H1 (cell line): ENCODE measurements around the gene HDAC7. TPM values are rescaled to one million over a fixed set of nuclear protein-coding genes. Genes with fewer than 3 reads are reported as not detected.

ENCODE experiments used
- CTCF ChIA-PET: fragments of 300-600 bp; sonication (Branson Sonifier 250); formaldehyde crosslinking; loops from one replicate; lab custom pipeline; 2021; ENCODE audit not compliant: partially characterized antibody; lab: Charles Lee
- POLR2A ChIA-PET: fragments of 300-600 bp; sonication (Branson Sonifier 250); formaldehyde crosslinking; loops from one replicate; lab custom pipeline; 2021; ENCODE audit warnings: inconsistent platforms; ENCODE audit not compliant: partially characterized antibody; lab: Charles Lee
- DNase-seq, 2 experiments: peaks; one replicate each; pipeline versions ENCODE4 v3.0.0 to v3.0.0-alpha.2; 2010 to 2022; ENCODE audit warnings: low spot score in 2 of 2, low read depth in 1 of 2, mixed read lengths in 1 of 2
- FAIRE-seq: peaks from 2 replicates; lab custom pipeline; 2011; peaks lifted over from hg19 to GRCh38; lab: Jason Lieb, UNC
- H2AFZ ChIP-seq: 2 replicates; pipeline ENCODE4 v1.8.1; 2012; ENCODE audit warnings: low read length, inconsistent platforms
- H2AK5ac ChIP-seq: 2 replicates; pipeline ENCODE4 v1.6.1; 2013; ENCODE audit warnings: low read depth, low read length
- H2BK120ac ChIP-seq: replicated peaks from 2 replicates; pipeline ENCODE3; 2013; ENCODE audit warnings: low read depth, low read length, inconsistent platforms
- H2BK12ac ChIP-seq: 2 replicates; pipeline ENCODE4 v1.6.1; 2013; ENCODE audit warnings: low read depth, low read length
- H2BK15ac ChIP-seq: 2 replicates; pipeline ENCODE4 v1.6.1; 2013; ENCODE audit warnings: low read length
- H2BK20ac ChIP-seq: 2 replicates; pipeline ENCODE4 v1.6.1; 2013; ENCODE audit warnings: low read length
- H2BK5ac ChIP-seq: 2 replicates; pipeline ENCODE4 v1.6.1; 2013; ENCODE audit warnings: low read depth, low read length
- H3K14ac ChIP-seq: 2 replicates; pipeline ENCODE4 v1.6.1; 2013; ENCODE audit warnings: inconsistent platforms; ENCODE audit not compliant: insufficient read length
- H3K18ac ChIP-seq: 2 replicates; pipeline ENCODE4 v1.6.1; 2013; ENCODE audit warnings: low read length; ENCODE audit errors: extremely low read depth
- H3K23ac ChIP-seq: 2 replicates; pipeline ENCODE4 v1.6.1; 2013; ENCODE audit warnings: inconsistent platforms; ENCODE audit not compliant: insufficient read length
- H3K23me2 ChIP-seq: 2 replicates; pipeline ENCODE4 v1.6.1; 2013; ENCODE audit warnings: low read depth, low read length
- H3K27ac ChIP-seq: 2 replicates; pipeline ENCODE4 v1.6.1; 2011; ENCODE audit warnings: low read depth, low read length, inconsistent platforms
- H3K27me3 ChIP-seq, 4 experiments: replicated peaks in 1 of 4; 1 replicate in 1 of 4; 2 replicates in 3 of 4; pipeline versions ENCODE4 v1.6.1 to v1.8.1; 2011 to 2013; ENCODE audit warnings: low read length in 3 of 4, mild to moderate bottlenecking in 3 of 4, inconsistent platforms in 2 of 4, mixed read lengths in 2 of 4, moderate library complexity in 1 of 4; ENCODE audit not compliant: control insufficient read depth in 3 of 4, insufficient read depth in 3 of 4; ENCODE audit errors: extremely low read depth in 1 of 4
- H3K36me3 ChIP-seq, 4 experiments: 2 replicates each; pipeline versions ENCODE4 v1.6.1 to v1.8.1; 2011 to 2013; ENCODE audit warnings: mild to moderate bottlenecking in 4 of 4, low read length in 3 of 4, moderate library complexity in 2 of 4, control low read depth in 1 of 4, inconsistent platforms in 1 of 4; ENCODE audit not compliant: insufficient read depth in 4 of 4, control insufficient read depth in 2 of 4
- H3K4ac ChIP-seq: replicated peaks from 2 replicates; pipeline ENCODE3; 2013; ENCODE audit warnings: low read length, low read depth, mixed read lengths, inconsistent platforms; ENCODE audit not compliant: insufficient read length
- H3K4me1 ChIP-seq, 4 experiments: replicated peaks in 1 of 4; 1 replicate in 1 of 4; 2 replicates in 3 of 4; pipeline versions ENCODE4 v1.6.1 to v1.8.1; 2011 to 2013; ENCODE audit warnings: low read length in 3 of 4, inconsistent platforms in 2 of 4, mixed read lengths in 1 of 4; ENCODE audit not compliant: insufficient read depth in 4 of 4, control insufficient read depth in 3 of 4
- H3K4me2 ChIP-seq, 2 experiments: 2 replicates each; pipeline versions ENCODE4 v1.6.1 to v1.8.1; 2011 to 2013; ENCODE audit warnings: low read depth in 2 of 2, low read length in 2 of 2, control low read depth in 1 of 2, inconsistent platforms in 1 of 2, mild to moderate bottlenecking in 1 of 2; ENCODE audit not compliant: insufficient read depth in 1 of 2
- H3K4me3 ChIP-seq, 4 experiments: fragments of 200-600, 300-600 bp in 1 of 4; sonication (generic), shearing (Covaris generic), sonication (Bioruptor Twin) in 1 of 4; 2 replicates each; pipeline versions ENCODE4 v1.5.1 to v1.8.1; 2011 to 2016; ENCODE audit warnings: low read length in 4 of 4, low read depth in 3 of 4, control low read depth in 2 of 4, inconsistent platforms in 2 of 4, mild to moderate bottlenecking in 2 of 4, mixed read lengths in 1 of 4, moderate library complexity in 1 of 4; ENCODE audit not compliant: insufficient read depth in 2 of 4; ENCODE audit errors: extremely low read depth in 1 of 4
- H3K56ac ChIP-seq: replicated peaks from 2 replicates; pipeline ENCODE3; 2013; ENCODE audit warnings: low read depth, mild to moderate bottlenecking, mixed read lengths, low read length, inconsistent platforms; ENCODE audit not compliant: insufficient read length
- H3K79me1 ChIP-seq: 2 replicates; pipeline ENCODE4 v1.6.1; 2013; ENCODE audit warnings: low read depth, low read length, control low read depth
- H3K79me2 ChIP-seq, 2 experiments: 2 replicates each; pipeline versions ENCODE4 v1.6.1 to v1.8.1; 2012 to 2013; ENCODE audit warnings: low read length in 2 of 2, mild to moderate bottlenecking in 2 of 2, inconsistent platforms in 1 of 2; ENCODE audit not compliant: insufficient read depth in 2 of 2, control insufficient read depth in 1 of 2
- H3K9ac ChIP-seq, 4 experiments: replicated peaks in 1 of 4; 1 replicate in 1 of 4; 2 replicates in 3 of 4; pipeline versions ENCODE4 v1.6.1 to v1.8.1; 2011 to 2013; ENCODE audit warnings: low read depth in 3 of 4, low read length in 3 of 4, control low read depth in 2 of 4, mild to moderate bottlenecking in 2 of 4, moderate library complexity in 2 of 4, inconsistent platforms in 1 of 4; ENCODE audit errors: extremely low read depth in 1 of 4
- H3K9me3 ChIP-seq, 2 experiments: 2 replicates each; pipeline versions ENCODE4 v1.6.1 to v1.8.1; 2012 to 2013; ENCODE audit warnings: mild to moderate bottlenecking in 2 of 2, moderate library complexity in 2 of 2, control low read depth in 1 of 2, inconsistent platforms in 1 of 2, low read depth in 1 of 2, low read length in 1 of 2, mixed read lengths in 1 of 2; ENCODE audit not compliant: insufficient read depth in 2 of 2
- H4K20me1 ChIP-seq, 2 experiments: replicated peaks in 1 of 2; 2 replicates each; pipeline versions ENCODE3 to v1.8.1; 2011 to 2013; ENCODE audit warnings: inconsistent platforms in 2 of 2, low read length in 2 of 2, mild to moderate bottlenecking in 1 of 2; ENCODE audit not compliant: insufficient read depth in 2 of 2, control insufficient read depth in 1 of 2
- H4K5ac ChIP-seq: 2 replicates; pipeline ENCODE4 v1.6.1; 2013; ENCODE audit warnings: low read length, low read depth, mixed read lengths, inconsistent platforms; ENCODE audit not compliant: insufficient read length
- H4K8ac ChIP-seq: 2 replicates; pipeline ENCODE4 v1.8.0; 2013; ENCODE audit warnings: mild to moderate bottlenecking, moderate library complexity, low read length, inconsistent platforms; ENCODE audit not compliant: insufficient read depth; ENCODE audit errors: extremely low read depth
- H4K91ac ChIP-seq: replicated peaks from 2 replicates; pipeline ENCODE3; 2013; ENCODE audit warnings: low read length, mixed read lengths, inconsistent platforms; ENCODE audit not compliant: insufficient read length
- GABPA ChIP-seq: IDR thresholded peaks from 2 replicates; pipeline ENCODE4 v1.6.1; 2011; ENCODE audit warnings: mild to moderate bottlenecking, low read length, moderate library complexity, borderline replicate concordance; ENCODE audit not compliant: insufficient read depth
- KDM1A ChIP-seq: fragments of 200-600, 300-600 bp; sonication (generic); IDR thresholded peaks from 2 replicates; pipeline ENCODE4 v1.7.1; 2016; ENCODE audit warnings: mild to moderate bottlenecking, low read length, borderline replicate concordance
- NRF1 ChIP-seq: IDR thresholded peaks from 2 replicates; pipeline ENCODE4 v1.6.1; 2011; ENCODE audit warnings: mild to moderate bottlenecking, low read depth, low read length, improper control_type of control experiment
- PHF8 ChIP-seq: fragments of 200-600 bp; sonication (generic); conservative IDR thresholded peaks from 2 replicates; pipeline ENCODE4 v1.7.1; 2012; ENCODE audit warnings: low read depth, mild to moderate bottlenecking, inconsistent platforms, low read length, moderate library complexity
- POU5F1 ChIP-seq: IDR thresholded peaks from 2 replicates; pipeline ENCODE4 v1.6.1; 2011; ENCODE audit warnings: low read depth, mild to moderate bottlenecking, low read length, moderate library complexity
- RAD21 ChIP-seq, 2 experiments: IDR thresholded peaks in 1 of 2; conservative IDR thresholded peaks in 1 of 2; 2 replicates each; pipeline ENCODE4 v1.6.1; 2011; ENCODE audit warnings: low read depth in 2 of 2, low read length in 2 of 2, improper control_type of control experiment in 1 of 2, inconsistent platforms in 1 of 2, mild to moderate bottlenecking in 1 of 2, moderate library complexity in 1 of 2
- RXRA ChIP-seq: IDR thresholded peaks from 2 replicates; pipeline ENCODE4 v1.6.1; 2011; ENCODE audit warnings: low read depth, mild to moderate bottlenecking, low read length, moderate library complexity; ENCODE audit not compliant: insufficient read depth
- SAP30 ChIP-seq: fragments of 300-600 bp; sonication (generic); IDR thresholded peaks from 2 replicates; pipeline ENCODE4 v1.7.1; 2012; ENCODE audit warnings: low read length, moderate library complexity, mild to moderate bottlenecking, inconsistent platforms; ENCODE audit not compliant: insufficient read depth, insufficient replicate concordance
- SP1 ChIP-seq: IDR thresholded peaks from 2 replicates; pipeline ENCODE4 v1.6.1; 2011; ENCODE audit warnings: low read depth, low read length
- SRF ChIP-seq: IDR thresholded peaks from 2 replicates; pipeline ENCODE4 v1.6.1; 2011; ENCODE audit warnings: mild to moderate bottlenecking, low read depth, low read length, moderate library complexity
- TCF12 ChIP-seq: IDR thresholded peaks from 2 replicates; pipeline ENCODE4 v1.6.1; 2011; ENCODE audit warnings: low read depth, mild to moderate bottlenecking, low read length
- YY1 ChIP-seq: IDR thresholded peaks from 2 replicates; pipeline ENCODE4 v1.6.1; 2011; ENCODE audit warnings: low read depth, mild to moderate bottlenecking, low read length
- WGBS, 2 experiments: shearing (Covaris generic) in 1 of 2; methylation state at CpG; one replicate each; pipeline versions ENCODE4 v1.1.6 to v1.1.7; 2013 to 2015; ENCODE audit warnings: low lambda C conversion rate in 2 of 2, mixed read lengths in 2 of 2, inconsistent platforms in 1 of 2, low coverage in 1 of 2, missing lambda C conversion rate in 1 of 2; ENCODE audit not compliant: insufficient replicate concordance in 2 of 2, insufficient coverage in 1 of 2, insufficient read length in 1 of 2; ENCODE audit errors: extremely low coverage in 1 of 2, missing lambda C conversion rate in 1 of 2; 5-methylcytosine and 5-hydroxymethylcytosine counted together
- polyA plus RNA-seq, 7 experiments: library from polyadenylated mRNA; depleted of rRNA in 3 of 7; stranded (reverse) in 5 of 7; unstranded in 2 of 7; fragments of >200 nt in 5 of 7; fragments of 200-250 nt in 2 of 7; gene quantifications; 1 replicate in 5 of 7; 2 replicates in 1 of 7; 4 replicates in 1 of 7; pipeline versions ENCODE4 v1.2.1 to v1.2.3, GENCODE V29; 2011 to 2013; ENCODE audit warnings: missing spikeins in 2 of 7, mixed read lengths in 2 of 7
- total RNA-seq: library from RNA; stranded (reverse); fragmentation: NEBNext Ultra II Directional; extraction: Animal tissue kit (Norgen Biotek cat#: 25700); gene quantifications from 2 replicates; pipeline ENCODE4 v1.2.1, GENCODE V29; 2021

HDAC7 gene
- total and polyA plus RNA-seq, 2 of the 8 experiments (the other 6 are each of a cell fraction or from before 2014, with no cell fraction given), result 25.5 to 84.9 TPM

GRCh38 chr12:47748899-47749298, 70.8 kb downstream of the HDAC7 start:
- no peak for FAIRE-seq
- no peak for TF ChIP-seq SP1
- TF ChIP-seq NRF1, result no peak
- TF ChIP-seq RAD21 (IDR thresholded peaks at IDR 0.05 in 1 of 2, conservative IDR thresholded peaks at IDR 0.05 in 1 of 2; ENCODE audit: low read depth in 2 of 2, low read length in 2 of 2), result no peak
- no peak for TF ChIP-seq TCF12
- TF ChIP-seq PHF8, result no peak
- no peak for TF ChIP-seq KDM1A
- no peak for TF ChIP-seq GABPA
- TF ChIP-seq SAP30, result no peak
- no peak for TF ChIP-seq SRF
- no peak for TF ChIP-seq POU5F1
- no peak for TF ChIP-seq RXRA
- no peak for TF ChIP-seq YY1

More at GRCh38 chr12:47748899-47749298, 70.8 kb downstream of the HDAC7 start:
- H3K23ac ChIP-seq, result no peak overlapping the region
- H2BK20ac ChIP-seq, result no peak overlapping the region
- no peak overlapping the region for H3K14ac ChIP-seq
- H4K20me1 ChIP-seq, result no peaks in the 10 kb centered on the region
- no peak overlapping the region for H2BK15ac ChIP-seq
- no peaks in the 10 kb centered on the region for H3K27me3 ChIP-seq
- no peak overlapping the region for H3K4me3 ChIP-seq
- H3K79me2 ChIP-seq, result no peaks in the 10 kb centered on the region
- no peaks in the 10 kb centered on the region for H3K79me1 ChIP-seq
- peaks cover 6 to 12% (median 7%) of the 10 kb centered on the region in 4 experiments for H3K4me1 ChIP-seq
- H3K4me2 ChIP-seq, result no peak overlapping the region
- H3K18ac ChIP-seq, result no peak overlapping the region
- no peak overlapping the region for H3K9ac ChIP-seq
- no peak overlapping the region for H2BK120ac ChIP-seq
- DNase-seq, result no peak
- no peak overlapping the region for H4K8ac ChIP-seq
- no peak overlapping the region for H3K27ac ChIP-seq
- H4K5ac ChIP-seq, result no peak overlapping the region
- H3K36me3 ChIP-seq, result no peaks in the 10 kb centered on the region
- H2AFZ ChIP-seq, result no peak overlapping the region
- no peaks in the 10 kb centered on the region; the same call in 1 of the 2 replicates for H3K23me2 ChIP-seq
- H2BK5ac ChIP-seq, result no peak overlapping the region
- H4K91ac ChIP-seq, result no peak overlapping the region
- CTCF ChIA-PET, result interaction anchor here (1.9 to 64.6 kb wide), 4 partner anchors 3 to 31 kb away, joined by 9 to 2442 read pairs (median 892); partner anchors contain the start of genes ENDOU, RAPGEF3 and SLC48A1
- no peak overlapping the region for H3K56ac ChIP-seq
- H2BK12ac ChIP-seq, result no peak overlapping the region
- no peak overlapping the region for H2AK5ac ChIP-seq
- WGBS, 2 experiments, result 80% methylated on average over 2 of the region's 3 CpGs; no CpG with 5 or more reads in 1 of the 2 experiments
- no peak overlapping the region for H3K4ac ChIP-seq
- H3K9me3 ChIP-seq, result no peaks in the 10 kb centered on the region
- POLR2A ChIA-PET, result interaction anchor here (1.5 to 3.2 kb wide), 2 partner anchors 8 to 27 kb away, joined by 3 to 10 read pairs; partner anchors contain the start of gene RAPGEF3
